ENCODE results near the gene MAT2B. TPM values are rescaled to one million over a fixed set of nuclear protein-coding genes. Genes with fewer than 3 reads are reported as not detected.

Gene MAT2B
- total RNA-seq, 2 experiments from 2014 or later = 85.6 to 86.5 TPM

Other genes with a start within 250 kb of the MAT2B start
- 10 to 100 TPM; 71.3 to 74.4 TPM for gene CCNG1, start 68.0 kb upstream of the MAT2B start, total RNA-seq
- 10 to 100 TPM; 39.9 to 43.6 TPM for gene NUDCD2, start 45.5 kb upstream of the MAT2B start, total RNA-seq
- 10 to 100 TPM; 55.4 to 58.0 TPM for gene HMMR, start 45.0 kb upstream of the MAT2B start, total RNA-seq